ENCODE data around the gene KRT40.

Gene KRT40

DNA sequence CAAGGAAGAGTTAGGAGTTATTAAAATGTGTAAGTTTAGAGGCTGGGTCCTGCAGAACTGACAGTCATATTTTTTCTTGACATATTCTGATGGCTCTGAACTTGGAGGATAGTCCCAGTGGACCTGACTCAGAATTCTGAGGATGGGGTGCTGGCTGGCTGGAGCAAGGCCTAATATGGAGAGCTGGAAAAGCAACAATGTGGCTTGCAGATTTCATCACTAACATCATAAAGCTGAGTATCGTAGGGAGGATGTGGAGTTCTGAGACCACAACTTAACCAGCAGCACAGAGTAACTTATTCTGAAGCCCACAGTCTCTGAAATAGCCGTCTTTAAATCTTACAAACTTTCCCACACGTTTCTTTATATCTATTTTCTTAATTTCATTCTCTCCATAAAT is 40.6 kb upstream of the KRT40 start:
- H3K27me3 ChIP-seq (ENCODE audit: insufficient read depth, poor library complexity, severe bottlenecking): peaks cover 3% of the 10 kb centered on the region
- TF ChIP-seq SPI1 (IDR thresholded peaks at IDR 0.05; ENCODE audit: borderline replicate concordance, low read depth): no peak
- TF ChIP-seq POLR2AphosphoS5 (IDR thresholded peaks at IDR 0.05; ENCODE audit: low read depth): no peak
- TF ChIP-seq CTCF (IDR thresholded peaks at IDR 0.05; ENCODE audit: insufficient read depth, low read length): no peak
- no peak for TF ChIP-seq GABPA (IDR thresholded peaks at IDR 0.05; ENCODE audit: low read depth)
- TF ChIP-seq REST (IDR thresholded peaks at IDR 0.05; ENCODE audit: insufficient replicate concordance, low read depth): no peak
- DNase-seq (ENCODE audit: low read depth in 1 of 2, low spot score in 1 of 2): no peak
- no peak overlapping the region for H3K27ac ChIP-seq (replicated peaks)
- H3K4me3 ChIP-seq (replicated peaks; ENCODE audit: insufficient read depth, low read length): no peak overlapping the region

- no peak overlapping the region for H3K27ac ChIP-seq (replicated peaks)
- H3K4me3 ChIP-seq (replicated peaks; ENCODE audit: insufficient read depth, low read length): no peak overlapping the region
- TF ChIP-seq REST (IDR thresholded peaks at IDR 0.05; ENCODE audit: insufficient replicate concordance, low read depth) (no peak), POLR2AphosphoS5 (IDR thresholded peaks at IDR 0.05; ENCODE audit: low read depth) (no peak), SPI1 (IDR thresholded peaks at IDR 0.05; ENCODE audit: borderline replicate concordance, low read depth) (no peak), GABPA (IDR thresholded peaks at IDR 0.05; ENCODE audit: low read depth) (no peak), CTCF (IDR thresholded peaks at IDR 0.05; ENCODE audit: insufficient read depth, low read length) (no peak)
- H3K27me3 ChIP-seq (ENCODE audit: insufficient read depth, poor library complexity, severe bottlenecking): no peaks in the 10 kb centered on the region
- no peak for DNase-seq (ENCODE audit: low read depth in 1 of 2, low spot score in 1 of 2)
Measured at GRCh38 chr17:41020336-41020735, 36.2 kb upstream of the KRT40 start.

DNA sequence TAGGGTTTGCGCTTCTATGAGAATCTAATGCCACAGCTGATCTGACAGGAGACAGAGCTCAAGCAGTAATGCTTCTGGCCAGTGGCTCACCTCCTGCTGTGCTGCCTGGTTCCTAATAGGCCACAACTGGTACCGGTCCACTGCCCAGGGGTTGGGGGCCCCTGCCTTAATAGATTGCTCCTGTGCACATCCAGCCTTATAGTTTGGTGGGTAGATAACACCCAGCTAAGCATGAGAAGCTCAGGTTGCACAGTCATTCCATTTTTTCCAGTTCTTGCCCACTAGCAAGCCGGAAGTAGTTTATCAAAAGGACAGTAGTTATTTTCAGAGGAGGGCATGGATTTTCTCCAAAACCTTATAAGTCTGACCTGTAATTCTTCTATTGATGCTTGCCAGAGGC is 35.3 kb upstream of the KRT40 start:
- Histone ChIP-seq H3K4me3 (replicated peaks; ENCODE audit: insufficient read depth, low read length) (no peak overlapping the region), H3K27me3 (ENCODE audit: insufficient read depth, poor library complexity, severe bottlenecking) (no peaks in the 10 kb centered on the region), H3K27ac (replicated peaks) (no peak overlapping the region)
- TF ChIP-seq SPI1 (IDR thresholded peaks at IDR 0.05; ENCODE audit: borderline replicate concordance, low read depth) (no peak), REST (IDR thresholded peaks at IDR 0.05; ENCODE audit: insufficient replicate concordance, low read depth) (no peak), CTCF (IDR thresholded peaks at IDR 0.05; ENCODE audit: insufficient read depth, low read length) (no peak), GABPA (IDR thresholded peaks at IDR 0.05; ENCODE audit: low read depth) (no peak), POLR2AphosphoS5 (IDR thresholded peaks at IDR 0.05; ENCODE audit: low read depth) (no peak)
- no peak for DNase-seq (ENCODE audit: low read depth in 1 of 2, low spot score in 1 of 2)

Data from HL-60 (cell line).